T47D (cell line): Measurements from ENCODE around the gene NUDT8.

Experiments
- DNase-seq, 2 experiments: peaks; one replicate each; pipeline versions ENCODE4 v3.0.0 to v3.0.0-alpha.2; 2011 to 2012; ENCODE audit warnings: low read depth in 1 of 2, low spot score in 1 of 2
- JUND ChIP-seq: IDR thresholded peaks from 2 replicates; pipeline ENCODE4 v1.6.1; 2012; ENCODE audit warnings: low read depth
- in situ Hi-C: cut with HindIII; loops from 2 replicates; pipeline ENCODE4 v1.10.0; 2016; ENCODE audit warnings: low sequenced_read_pairs, low pct_unique_long_range_greater_than_20kb

NUDT8 gene

GRCh38 chr11:67614730-67615714 is 14.7 kb downstream of the NUDT8 start:
- in situ Hi-C loops: no loop called here
- DNase-seq: peak in 1 of 2 experiments; percentile 65
- no peak for TF ChIP-seq JUND

- in situ Hi-C loops: no loop called here
- DNase-seq: peak in 1 of 2 experiments; percentile 74
- no peak for TF ChIP-seq JUND
These were observed 15.6 kb downstream of the NUDT8 start for GRCh38 chr11:67613960-67614715.

- TF ChIP-seq JUND: no peak
- in situ Hi-C loops: no loop called here
- DNase-seq: no peak
These were observed 16.3 kb downstream of the NUDT8 start for GRCh38 chr11:67613313-67613959.

GRCh38 chr11:67612751-67613150 is 17.0 kb downstream of the NUDT8 start:
- DNase-seq: no peak
- TF ChIP-seq JUND: no peak
- in situ Hi-C loops: no loop called here

DNA sequence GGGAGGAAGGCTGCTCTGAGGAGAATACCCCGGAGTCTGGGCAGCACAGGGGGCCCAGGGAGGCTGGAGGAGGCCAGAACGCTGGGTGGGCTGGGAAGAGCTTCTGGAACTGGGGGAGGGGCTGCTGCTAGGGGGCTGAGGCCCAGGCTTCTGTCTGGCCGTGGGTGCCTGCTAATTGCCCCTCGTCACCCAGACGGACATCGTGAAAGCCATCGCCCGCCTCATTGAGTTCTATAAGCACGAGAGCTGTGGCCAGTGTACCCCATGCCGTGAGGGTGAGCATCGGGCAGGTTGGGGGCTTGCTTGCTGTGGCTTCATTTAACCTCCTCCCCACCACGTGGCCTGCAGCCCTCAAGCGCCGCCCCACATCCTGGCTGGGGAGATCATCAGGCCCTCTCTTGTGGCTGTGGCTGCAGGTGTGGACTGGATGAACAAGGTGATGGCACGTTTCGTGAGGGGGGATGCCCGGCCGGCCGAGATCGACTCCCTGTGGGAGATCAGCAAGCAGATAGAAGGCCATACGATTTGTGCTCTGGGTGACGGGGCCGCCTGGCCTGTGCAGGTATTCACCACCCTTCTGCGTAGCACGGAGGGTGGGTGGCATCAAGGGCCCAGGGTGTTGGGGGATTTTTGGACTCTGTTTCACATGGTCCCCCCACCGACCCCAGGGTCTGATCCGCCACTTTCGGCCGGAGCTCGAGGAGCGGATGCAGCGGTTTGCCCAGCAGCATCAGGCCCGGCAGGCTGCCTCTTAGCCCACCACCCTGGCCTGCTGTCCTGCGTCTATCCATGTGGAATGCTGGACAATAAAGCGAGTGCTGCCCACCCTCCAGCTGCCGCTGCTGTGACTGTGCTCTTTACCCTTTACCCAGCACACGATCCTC is 17.8 kb downstream of the NUDT8 start:
- no peak for TF ChIP-seq JUND
- DNase-seq: no peak
- in situ Hi-C loops: no loop called here

DNA sequence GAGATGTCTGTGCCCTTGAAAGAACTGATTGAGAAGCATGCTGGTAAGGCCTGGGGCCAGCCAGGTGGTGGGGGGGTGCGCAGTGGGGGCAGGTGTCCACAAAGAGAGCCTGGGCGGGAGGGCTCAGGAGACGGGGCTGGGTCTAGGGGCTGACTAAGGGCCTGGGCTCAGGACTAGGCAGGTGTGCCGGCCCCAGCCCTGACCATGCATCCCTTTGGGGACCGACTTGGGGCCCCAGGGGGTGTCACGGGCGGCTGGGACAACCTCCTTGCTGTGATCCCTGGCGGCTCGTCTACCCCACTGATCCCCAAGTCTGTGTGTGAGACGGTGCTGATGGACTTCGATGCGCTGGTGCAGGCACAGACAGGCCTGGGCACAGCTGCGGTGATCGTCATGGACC is 18.6 kb downstream of the NUDT8 start:
- no peak for TF ChIP-seq JUND
- in situ Hi-C loops: no loop called here

GRCh38 chr11:67610302-67610868 is 19.4 kb downstream of the NUDT8 start:
- no peak for DNase-seq
- no peak for TF ChIP-seq JUND
- in situ Hi-C loops: no loop called here

More for the DNA sequence above, 18.6 kb downstream of the NUDT8 start:
- DNase-seq: no peak

- no peak for TF ChIP-seq JUND
- DNase-seq: no peak
- in situ Hi-C loops: no loop called here
These were observed 20.4 kb downstream of the NUDT8 start for GRCh38 chr11:67609316-67609715.

- no peak for TF ChIP-seq JUND
- in situ Hi-C loops: no loop called here
These were observed 21.3 kb downstream of the NUDT8 start for GRCh38 chr11:67608486-67608885.

DNA sequence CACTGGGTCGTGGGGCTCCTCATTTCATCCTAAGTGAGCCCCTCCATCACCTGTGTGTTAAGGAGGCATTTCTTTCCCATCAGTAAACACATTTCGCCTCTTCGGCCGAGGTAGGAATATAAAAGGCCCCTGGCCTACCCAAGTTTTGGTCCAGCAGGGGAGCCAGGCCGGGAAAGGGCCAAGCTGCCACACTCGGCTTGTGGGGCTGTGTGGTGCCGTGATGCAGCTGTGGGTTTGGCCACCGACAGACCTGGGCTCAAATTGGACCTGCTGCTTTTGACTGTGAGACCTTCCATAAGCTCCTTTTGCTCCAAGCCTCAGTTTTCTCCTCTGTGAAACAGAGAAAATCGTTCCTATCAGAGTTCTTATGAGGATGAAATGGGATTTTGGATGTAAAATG is 22.2 kb downstream of the NUDT8 start:
- no peak for TF ChIP-seq JUND
- in situ Hi-C loops: no loop called here

More at GRCh38 chr11:67608486-67608885, 21.3 kb downstream of the NUDT8 start:
- DNase-seq: no peak

DNA sequence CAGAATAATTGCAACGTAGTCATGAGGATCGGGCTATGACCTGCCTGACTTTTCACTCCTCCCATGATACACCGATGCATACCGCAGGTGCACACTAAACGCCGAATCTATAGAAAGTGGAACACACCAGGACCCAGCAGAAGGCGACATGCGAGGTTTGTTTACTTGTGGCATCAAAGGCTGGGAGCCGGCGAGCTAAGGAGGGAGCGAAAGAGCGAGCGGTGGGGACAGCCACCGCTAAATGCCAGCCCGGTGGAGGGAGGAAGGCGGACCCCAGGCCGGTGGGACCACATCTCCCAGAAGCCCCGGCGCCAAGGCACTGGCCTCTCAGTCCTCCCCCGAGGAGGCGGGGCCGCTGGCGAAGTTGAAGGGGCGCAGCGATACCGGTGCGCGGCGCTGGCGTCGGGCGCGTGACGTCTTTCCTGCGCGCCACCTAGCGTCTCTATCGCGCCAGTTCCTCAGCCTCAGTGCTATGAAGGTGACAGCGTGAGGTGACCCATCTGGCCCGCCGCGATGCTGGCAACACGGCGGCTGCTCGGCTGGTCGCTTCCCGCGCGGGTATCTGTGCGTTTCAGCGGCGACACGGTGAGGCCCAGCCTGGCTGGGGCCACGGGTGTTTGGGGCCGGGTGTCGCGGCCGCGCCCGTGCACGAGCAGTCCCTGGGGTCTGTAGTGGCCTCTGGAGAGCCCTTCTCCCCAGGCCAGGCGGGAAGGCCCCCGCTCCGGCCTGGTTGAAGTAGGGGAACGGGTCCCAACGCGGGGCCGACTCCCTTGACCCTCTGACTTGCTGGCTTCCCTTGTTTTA is 23.0 kb downstream of the NUDT8 start, which contains the start of gene NDUFV1:
Gene NDUFV1, plus strand, starts transcription at position 445 of the 804 bp plus-strand sequence. Its CDS starts 69 bp downstream, at position 514.
- in situ Hi-C loops: no loop called here
- TF ChIP-seq JUND: no peak
- peak; percentile 66 to 96 for DNase-seq

More for the DNA sequence above, 22.2 kb downstream of the NUDT8 start:
- no peak for DNase-seq
